ENCODE data around the gene CGN.
"Not testable (repeated sequence)": the region's sequence is repeated elsewhere in the genome, so short reads cannot be mapped to it uniquely, and the experiment has no call there.

CGN gene

DNA sequence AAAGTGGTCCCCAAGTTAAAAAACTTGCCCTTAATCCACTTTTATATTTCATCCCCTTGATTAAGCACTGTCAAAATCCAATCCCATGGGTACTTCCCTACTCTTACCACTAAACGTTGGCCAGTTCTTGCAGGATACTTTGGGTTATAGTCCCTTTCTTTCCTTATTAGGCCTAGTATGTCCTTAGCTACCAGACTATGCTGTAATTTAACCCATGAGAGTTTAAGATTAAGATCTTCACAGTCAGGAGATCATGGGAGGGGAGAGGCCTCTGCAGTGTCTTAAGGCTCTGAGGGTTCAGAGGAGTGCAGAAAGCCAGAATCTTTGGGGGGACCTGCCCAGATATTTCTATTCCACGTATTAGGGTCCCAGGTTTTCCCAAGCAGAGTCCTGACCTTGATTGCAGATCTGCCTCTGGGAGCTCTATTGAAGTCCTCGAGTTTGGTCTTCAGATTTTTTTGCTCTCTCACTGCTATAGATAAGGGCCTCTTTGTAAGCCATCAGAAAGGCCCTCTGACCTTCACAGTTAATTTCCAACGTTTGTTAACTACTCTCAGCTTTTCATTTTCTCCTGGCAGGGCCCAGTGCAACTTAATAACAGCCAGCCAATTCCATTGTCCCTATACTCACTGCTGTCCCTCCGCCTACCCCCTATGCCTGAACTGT lies 9.0 kb upstream of the CGN start:
- DNase-seq = no peak

DNA sequence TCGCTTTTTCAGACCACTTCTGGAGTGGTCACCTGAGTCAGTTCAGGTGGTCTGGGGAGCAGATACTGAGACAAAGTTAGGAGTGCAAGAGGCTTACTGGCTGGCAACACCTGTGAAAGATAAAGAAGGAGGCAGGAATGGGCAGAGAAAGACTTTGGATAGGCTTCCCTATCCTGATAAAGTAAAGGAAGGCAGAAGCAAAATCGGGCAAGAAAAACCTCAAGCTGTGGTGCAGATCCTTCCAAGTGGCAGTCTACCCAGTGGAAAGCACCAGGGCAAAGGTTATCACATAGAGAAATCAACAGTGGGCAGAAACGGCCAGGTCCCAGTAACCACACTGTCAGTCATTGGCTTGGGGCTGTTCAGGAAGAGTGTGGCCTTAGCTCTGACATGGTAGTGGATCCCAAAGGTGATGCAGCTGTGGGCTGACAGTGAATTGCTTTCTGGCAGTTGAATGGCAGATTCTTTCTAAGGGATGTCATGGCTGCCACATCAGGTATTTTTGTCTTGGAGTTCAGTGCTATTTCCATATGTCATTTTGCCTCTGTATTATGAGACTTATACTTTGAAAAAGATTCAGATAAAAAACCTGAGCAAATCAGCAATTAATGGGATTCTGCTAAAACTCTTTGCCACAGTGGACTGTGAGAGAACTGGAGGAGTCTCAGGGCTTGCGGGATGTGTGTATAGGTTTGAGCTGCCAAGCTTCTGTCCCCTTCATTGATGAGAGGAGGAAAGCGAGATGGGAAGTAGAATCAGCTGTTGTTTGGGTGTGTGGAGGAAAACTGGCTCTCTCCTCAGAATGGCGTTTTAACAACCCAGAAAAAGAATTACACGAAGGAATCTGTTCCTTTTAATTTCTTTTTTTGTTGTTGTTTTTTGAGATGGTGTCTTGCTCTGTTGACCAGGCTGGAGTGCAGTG lies 8.1 kb upstream of the CGN start:
- DNase-seq = no peak

- no peak for DNase-seq
Observed at GRCh38 chr1:151504252-151504651, 6.9 kb upstream of the CGN start.

- DNase-seq = no peak
Observed at GRCh38 chr1:151504759-151505158, 6.4 kb upstream of the CGN start.

- DNase-seq = no peak
Observed at GRCh38 chr1:151508833-151509232, 2.4 kb upstream of the CGN start.

GRCh38 chr1:151509350-151510019 lies 1.7 kb upstream of the CGN start:
- no peak for DNase-seq

DNA sequence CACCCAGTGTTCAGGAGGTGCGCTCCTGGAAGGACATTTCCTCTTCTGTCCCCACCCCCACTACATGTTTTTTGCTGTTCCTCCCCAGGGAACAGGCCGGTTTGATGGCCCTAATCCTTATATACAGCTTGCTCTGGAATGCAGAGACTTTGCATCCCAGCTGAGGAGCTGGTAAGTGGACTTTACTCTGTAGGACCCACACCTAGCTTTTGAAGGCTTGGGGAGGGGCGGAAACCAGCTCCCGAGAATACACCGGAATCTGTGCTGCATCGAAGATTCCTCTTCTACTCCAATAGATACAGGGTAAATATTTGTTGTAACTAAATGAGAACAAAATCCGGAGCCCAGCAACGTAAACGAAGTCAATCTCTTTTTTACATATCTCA lies 1.2 kb upstream of the CGN start:
- no peak for DNase-seq

DNA sequence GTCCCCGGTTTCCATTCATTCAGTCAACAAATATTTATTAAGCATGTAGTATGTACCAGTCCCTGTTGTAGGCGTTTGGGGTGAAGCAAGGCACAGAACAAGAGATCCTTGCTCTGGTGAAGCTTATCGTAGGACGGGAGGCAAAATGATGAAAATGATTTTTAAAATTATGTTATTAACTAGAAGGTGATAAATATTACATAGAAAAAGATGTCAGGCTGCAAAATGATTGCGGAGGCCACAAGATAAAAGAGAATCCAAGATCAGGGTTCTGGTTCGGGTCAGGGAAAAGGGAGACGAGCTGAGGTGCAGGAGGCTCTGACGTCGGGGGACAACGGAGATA lies 602 bp upstream of the CGN start:
- no peak for DNase-seq

DNA sequence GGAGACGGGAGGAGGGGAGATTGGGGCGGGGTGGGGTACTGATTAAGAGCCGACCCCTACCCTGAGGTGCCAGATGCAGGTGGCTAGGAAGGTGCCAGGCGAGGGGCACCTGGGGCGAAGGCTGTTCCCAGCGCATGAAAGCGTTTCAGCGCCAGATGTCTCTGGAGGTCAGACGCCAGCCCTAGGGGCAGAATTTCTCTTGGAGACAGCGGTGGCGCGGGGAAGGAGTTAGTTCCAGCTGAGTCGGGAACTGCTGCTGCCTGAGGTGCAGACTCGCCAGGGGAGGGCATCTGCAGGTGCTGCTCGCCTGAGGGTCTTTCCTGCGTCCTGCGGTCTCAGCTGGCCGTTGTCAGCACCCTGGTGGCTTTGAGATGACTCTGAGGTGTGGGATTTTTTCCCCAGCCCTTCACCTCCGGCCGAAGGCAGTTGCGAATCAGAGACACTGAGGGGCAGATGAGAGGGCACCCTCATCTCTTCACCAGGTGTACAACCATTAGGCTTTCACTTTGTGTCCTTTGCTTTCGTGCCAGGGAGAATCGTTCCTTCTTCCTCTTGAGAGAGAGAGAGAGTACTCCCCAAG lies 539 bp downstream of the CGN start:
- DNase-seq = peak; percentile 76

DNA sequence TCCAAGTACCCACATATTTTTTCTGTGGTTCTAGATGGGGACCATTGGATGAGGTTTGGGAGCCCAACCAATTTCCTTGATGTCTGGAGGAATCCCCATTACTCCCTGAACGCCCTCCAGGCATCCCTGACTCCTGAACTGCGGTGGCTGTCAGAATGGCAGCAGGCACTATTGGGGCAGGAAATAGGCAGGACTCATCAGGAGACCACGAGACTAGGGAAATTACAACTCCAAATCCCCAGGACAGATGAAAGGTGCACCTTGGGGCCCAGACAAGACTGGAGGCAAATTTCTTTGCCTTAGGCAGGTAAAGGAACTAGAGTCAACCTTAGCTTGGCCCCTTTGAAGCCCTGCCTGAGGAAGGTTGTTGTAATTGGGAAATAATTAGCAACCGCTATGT lies 1.1 kb downstream of the CGN start:
- no peak for DNase-seq

GRCh38 chr1:151512801-151513625 lies 1.8 kb downstream of the CGN start:
- DNase-seq = peak; percentile 8

DNA sequence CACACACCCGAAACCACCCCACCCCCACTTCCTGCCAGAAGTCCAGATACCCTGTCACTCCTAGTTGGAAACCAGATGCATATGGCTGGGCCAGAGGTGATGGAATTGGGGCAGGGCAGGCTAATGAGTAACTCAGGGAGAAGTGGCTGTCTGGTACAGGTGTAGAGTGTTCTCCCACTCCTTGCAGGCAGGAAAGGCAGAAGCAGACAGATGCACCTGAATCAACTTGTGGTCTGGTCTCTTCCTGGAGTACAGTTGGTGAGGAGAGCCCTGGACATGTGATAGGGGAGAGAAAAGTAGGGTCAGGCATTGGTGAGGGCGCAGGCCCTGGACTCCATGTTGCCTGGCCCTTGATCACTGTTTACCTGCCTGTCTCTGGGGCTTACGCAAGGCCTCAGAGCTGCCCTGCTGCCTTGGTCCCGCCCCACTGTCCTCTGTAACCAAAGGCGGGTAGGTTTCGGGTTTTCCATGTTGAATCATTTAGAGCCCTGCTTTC lies 2.5 kb downstream of the CGN start:
- DNase-seq = peak; percentile 39

DNA sequence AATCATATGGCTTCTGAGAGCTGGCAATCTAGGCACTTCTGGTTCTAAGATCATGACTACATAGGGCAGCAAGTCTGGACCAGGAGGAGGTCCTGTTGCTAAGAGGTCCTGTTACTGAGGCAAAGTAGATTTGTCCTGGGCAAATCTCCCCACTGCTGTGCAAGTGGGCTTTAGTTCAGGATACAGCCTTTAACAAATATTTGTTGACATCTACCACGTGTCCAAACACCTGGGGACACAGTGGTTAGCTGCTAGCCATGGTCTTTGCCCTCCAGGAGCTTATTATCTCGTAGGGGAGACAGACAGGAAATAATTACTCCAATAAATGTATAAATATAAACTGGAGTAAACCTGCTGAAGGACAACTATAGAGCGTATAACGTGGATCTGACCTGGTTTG lies 3.2 kb downstream of the CGN start:
- no peak for DNase-seq

DNA sequence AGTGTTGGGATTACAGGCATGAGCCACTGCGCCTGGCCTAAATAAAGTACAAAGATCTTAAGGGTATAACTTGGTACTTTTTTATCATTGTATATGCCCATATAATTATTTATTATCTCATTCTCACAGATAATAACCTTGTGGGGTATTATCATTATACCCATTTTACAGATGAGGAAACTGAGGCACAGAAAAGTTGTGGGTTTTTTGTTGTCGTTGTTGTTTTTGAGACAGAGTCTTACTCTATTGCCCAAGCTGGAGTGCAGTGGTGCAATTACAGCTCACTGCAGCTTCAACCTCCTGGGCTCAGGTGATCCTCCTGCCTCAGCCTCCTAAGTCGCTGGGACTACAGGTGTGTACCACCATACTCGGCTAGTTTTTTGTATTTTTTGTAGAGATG lies 4.1 kb downstream of the CGN start:
- DNase-seq = no peak

- DNase-seq = no peak
Observed at GRCh38 chr1:151516031-151516511, 4.9 kb downstream of the CGN start.

DNA sequence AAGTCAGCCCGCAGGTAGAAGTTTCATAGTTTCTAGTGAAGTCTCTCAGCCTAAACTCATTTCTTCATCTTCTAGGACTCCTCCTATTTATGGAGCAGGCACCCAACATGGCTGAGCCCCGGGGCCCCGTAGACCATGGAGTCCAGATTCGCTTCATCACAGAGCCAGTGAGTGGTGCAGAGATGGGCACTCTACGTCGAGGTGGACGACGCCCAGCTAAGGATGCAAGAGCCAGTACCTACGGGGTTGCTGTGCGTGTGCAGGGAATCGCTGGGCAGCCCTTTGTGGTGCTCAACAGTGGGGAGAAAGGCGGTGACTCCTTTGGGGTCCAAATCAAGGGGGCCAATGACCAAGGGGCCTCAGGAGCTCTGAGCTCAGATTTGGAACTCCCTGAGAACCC lies 7.2 kb downstream of the CGN start:
- no peak for DNase-seq

DNA sequence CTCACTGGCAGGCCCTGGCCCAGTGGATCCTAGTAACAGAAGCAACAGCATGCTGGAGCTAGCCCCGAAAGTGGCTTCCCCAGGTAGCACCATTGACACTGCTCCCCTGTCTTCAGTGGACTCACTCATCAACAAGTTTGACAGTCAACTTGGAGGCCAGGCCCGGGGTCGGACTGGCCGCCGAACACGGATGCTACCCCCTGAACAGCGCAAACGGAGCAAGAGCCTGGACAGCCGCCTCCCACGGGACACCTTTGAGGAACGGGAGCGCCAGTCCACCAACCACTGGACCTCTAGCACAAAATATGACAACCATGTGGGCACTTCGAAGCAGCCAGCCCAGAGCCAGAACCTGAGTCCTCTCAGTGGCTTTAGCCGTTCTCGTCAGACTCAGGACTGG lies 7.7 kb downstream of the CGN start:
- DNase-seq = no peak

GRCh38 chr1:151519667-151520066 lies 8.5 kb downstream of the CGN start:
- DNase-seq = no peak

DNA sequence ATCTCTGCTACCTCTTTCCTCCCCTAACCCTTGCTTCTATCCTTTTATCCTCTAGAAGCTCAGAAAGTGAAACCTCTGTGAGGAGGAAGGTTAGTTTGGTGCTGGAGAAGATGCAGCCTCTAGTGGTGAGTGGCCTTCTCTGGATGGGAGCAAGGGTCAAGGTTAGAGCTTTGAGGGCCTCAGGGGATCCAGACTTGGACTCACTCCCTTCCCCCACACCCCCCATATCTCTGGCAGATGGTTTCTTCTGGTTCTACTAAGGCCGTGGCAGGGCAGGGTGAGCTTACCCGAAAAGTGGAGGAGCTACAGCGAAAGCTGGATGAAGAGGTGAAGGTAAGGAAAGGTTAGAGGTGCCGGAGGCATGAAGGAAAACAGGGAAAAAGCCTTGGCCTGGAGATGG lies 9.2 kb downstream of the CGN start:
- DNase-seq = peak; percentile 43

GRCh38 chr1:151522427-151522826 lies 11.2 kb downstream of the CGN start:
- not testable (repeated sequence) for DNase-seq

DNA sequence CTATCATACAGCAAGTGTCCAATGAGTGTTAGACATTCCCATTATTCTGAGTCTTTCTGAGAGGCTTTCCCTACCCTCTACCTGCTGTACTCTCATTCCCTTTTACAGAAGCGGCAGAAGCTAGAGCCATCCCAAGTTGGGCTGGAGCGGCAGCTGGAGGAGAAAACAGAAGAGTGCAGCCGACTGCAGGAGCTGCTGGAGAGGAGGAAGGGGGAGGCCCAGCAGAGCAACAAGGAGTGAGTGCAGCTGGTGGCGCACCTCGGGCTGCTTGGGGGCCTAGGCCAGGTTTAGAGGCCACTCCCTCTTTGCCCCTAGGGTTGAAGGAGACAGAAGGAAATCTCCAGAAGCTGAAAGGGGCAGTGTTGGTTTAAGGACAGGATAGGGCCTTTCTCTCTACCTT lies 12.1 kb downstream of the CGN start:
- DNase-seq = no peak

DNA sequence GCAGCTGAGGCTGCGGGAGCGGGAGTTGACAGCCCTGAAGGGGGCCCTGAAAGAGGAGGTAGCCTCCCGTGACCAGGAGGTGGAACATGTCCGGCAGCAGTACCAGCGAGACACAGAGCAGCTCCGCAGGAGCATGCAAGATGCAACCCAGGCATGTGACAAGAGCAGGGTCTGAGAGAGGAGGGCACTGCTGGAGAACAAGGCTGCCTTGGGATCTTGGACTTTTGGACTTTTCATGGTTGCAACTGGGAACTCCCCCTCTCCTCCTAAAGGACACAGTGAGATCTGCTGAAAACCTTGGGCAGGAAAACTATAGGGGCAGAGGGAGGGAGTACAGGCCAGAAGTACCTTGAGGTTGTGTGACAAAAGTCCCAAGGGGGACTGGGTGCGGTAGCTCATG lies 13.5 kb downstream of the CGN start:
- no peak for DNase-seq
